HG02588 (cell line): Measurements from ENCODE around the gene ADK.
"Not testable (repeated sequence)": the region's sequence is repeated elsewhere in the genome, so short reads cannot be mapped to it uniquely, and the experiment has no call there.

ENCODE experiments used
- ATAC-seq: cut with Tn5 transposase; IDR thresholded peaks from one replicate; pipeline ENCODE4 v1.9.1; 2021; ENCODE audit warnings: mild to moderate bottlenecking, moderate library complexity; ENCODE audit not compliant: unreplicated experiment

Gene ADK

DNA sequence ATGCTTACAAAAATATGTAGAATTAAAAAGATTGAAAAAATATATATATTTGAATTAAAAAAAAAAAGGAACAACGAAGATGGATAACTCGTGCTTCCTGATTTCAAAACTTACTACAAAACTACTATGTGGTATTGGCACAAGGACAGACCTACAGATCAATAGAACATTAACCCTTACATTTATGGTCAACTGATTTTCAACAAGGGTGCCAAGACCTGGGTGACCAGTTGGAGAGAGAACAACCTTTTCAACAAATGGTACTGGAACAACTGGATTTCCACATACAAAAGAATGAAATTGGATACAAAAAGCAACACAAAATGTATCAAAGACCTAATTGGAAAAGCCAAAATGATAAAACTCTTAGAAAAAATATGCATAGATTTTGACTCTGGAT lies 10.5 kb upstream of the ADK start:
- ATAC-seq, result no peak

DNA sequence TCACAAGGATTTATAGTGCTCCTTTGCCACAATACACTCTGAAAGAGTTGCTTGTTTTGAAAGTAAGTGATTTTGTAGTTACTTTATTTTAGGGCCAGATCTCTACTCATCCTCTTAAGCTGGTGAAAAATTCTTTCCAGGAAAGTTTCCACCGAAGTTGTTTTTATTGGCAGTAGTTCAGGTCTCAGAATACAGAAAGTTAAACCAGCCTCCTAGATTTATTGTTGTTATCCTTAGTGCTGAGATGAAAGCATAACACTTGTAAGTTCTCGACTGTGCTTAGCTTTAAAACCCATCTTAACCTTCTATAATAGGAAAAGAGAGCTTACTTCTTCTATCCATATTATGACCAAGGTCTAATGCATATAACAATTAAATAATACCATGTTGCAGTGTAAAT lies 5.9 kb upstream of the ADK start:
- ATAC-seq, result no peak

- not testable (repeated sequence) for ATAC-seq
Measured at GRCh38 chr10:74146980-74147379, 4.0 kb upstream of the ADK start.

DNA sequence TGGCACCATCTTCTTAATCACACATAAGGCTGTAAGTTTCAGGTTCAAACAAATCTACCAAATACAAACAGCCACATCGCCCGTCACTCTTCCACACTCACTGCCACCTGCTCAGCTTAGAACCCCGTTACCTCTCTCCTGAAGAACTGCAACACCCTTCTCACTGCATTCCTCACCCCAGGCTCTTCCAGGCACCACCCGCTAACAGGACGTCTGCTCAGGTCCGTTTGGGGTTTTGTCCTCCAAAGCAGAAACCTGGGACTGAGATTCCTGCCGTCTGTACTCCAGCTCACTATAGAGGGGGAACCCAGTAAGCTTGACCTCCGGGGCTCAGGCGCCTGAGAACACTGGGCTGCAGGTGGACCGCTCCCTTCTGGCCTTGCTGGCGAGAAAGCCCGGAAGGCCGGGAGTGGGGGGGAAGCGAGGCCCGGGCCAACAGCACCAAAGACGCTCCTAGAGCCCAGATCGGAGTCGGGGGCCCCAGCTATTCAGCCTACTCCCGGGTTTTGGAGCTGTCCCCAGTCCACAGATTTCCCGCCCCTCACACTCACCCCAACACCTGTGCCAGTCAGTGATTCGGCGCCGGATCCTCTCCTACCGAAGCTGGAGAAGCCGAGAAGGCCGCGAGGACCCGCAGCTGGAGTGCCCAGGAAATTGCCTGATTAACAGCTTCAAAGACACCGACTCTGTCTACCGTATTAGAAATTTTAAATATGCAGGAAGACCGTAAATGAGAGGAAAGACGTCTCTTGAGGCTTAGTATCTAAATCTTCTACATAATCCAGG lies 624 bp upstream of the ADK start, which contains the start of gene AP3M1:
Gene AP3M1, minus strand, starts transcription at position 625 of the 786 bp plus-strand sequence. CDS start 12,449 bp downstream, outside the sequence.
- peak; percentile 40 for ATAC-seq

DNA sequence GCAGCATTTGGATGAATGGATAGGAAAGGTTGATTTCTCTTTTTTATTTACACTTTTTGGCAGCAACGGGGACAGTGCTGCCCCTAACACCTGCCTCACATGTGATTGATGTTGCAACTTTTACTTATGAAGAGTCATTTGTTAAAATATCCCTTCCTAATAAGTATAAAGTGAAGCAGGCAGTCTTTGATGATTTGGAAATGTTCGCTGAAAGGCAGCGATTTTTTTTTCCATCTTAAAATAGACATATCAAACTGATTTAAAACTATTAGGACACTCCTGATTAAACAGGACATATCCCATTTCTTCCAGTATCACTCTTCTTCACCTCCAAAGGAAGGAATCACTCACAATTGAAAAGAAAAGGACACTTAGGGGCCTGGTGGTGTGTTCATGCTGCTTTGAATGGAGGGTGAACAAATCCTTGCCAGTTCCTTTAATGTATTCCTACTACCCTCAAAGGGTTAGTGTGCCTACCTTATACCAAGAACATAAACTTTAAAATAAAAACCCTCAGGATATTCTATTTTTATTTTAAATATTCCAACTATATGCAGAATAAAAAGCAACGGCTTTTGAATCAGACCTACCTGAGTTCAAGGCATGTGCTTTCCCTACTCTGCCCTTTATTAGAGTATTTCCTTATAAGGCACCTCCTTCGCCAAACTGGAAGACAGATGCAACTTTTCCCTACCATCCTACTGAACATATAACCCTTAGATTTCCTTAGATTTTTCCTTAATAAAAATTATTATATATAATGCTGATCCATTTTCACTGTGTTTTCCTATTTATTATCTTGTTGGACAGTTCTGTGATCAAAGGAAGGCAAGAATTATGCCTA lies 1.1 kb downstream of the ADK start:
- ATAC-seq, result no peak

DNA sequence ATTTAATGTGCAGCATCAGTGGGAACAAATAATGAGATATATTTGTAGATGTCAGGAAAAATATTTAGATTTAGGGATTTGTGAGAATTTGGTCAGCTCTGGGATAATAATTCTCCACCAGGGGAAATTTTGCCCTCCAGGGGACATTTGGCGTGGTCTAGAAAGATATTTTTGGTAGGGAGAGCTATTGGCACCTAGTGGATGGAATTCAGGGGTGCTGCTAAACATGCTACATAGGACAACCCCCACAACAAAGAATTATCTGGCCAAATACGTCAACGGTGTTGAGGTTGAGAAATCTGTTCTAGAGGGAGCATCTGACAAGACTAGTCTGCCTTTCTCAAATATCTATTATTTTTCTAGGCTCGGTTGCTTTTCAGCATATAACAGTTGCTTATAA lies 2.1 kb downstream of the ADK start:
- ATAC-seq, result no peak

DNA sequence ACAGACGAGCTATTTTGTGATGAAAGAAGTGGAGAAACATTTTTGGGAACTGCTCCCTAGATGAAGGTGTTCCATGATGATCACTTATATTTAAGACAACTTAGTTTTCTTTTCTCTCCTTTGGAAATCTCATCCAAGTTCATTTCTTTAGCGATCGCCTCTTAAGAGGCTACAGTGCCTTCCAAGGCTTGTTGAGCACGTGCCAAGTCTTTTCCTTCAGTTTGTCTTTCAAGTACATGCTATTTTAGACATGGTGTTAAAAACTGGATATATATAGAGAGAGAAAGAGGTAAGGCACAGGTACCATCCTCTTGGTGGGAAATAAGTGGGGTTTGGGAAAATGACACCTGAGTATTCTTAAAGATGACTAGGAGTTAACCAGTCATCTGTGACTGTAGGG lies 2.7 kb downstream of the ADK start:
- ATAC-seq, result no peak

GRCh38 chr10:74156919-74157289 lies 5.9 kb downstream of the ADK start:
- no peak for ATAC-seq

GRCh38 chr10:74160013-74160412 lies 9.0 kb downstream of the ADK start:
- ATAC-seq, result no peak

DNA sequence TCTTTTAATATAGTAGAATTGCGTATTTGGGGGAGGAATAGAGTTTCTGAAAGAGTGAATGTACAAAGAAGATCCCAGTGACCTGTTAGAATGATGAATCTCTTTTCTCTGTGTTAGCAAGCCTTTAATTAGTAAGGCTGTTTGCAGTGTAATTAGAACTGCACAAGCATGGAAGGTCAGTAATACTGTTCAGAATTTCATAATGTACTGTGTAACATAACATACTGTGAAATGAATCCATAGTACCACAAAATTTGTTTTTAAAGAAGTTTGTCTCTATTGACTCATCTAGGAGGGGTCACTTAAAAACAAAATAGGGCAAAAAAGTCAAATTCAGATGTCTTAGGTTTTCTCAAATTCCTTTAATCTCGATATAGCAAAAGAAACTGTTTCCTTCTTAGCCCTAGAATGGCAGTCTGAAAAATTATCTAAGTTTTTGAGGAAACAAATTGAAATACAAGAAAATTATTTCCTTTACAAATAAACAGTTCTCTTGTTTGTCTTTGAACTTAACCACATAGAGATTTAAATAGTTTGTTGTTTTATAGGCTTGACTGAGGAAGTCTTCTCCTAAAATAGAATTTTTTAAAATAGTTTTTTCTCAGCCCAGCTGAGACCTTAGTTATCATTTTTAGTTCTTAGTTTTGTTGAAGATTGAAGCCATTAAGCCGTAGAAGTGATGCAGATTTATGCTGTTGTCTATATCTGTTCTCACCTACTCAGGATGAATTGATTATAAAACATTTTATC lies 12.5 kb downstream of the ADK start:
- no peak for ATAC-seq

- no peak for ATAC-seq
Measured at GRCh38 chr10:74164716-74165529, 13.9 kb downstream of the ADK start.

GRCh38 chr10:74165530-74165901 lies 14.5 kb downstream of the ADK start:
- ATAC-seq, result no peak

DNA sequence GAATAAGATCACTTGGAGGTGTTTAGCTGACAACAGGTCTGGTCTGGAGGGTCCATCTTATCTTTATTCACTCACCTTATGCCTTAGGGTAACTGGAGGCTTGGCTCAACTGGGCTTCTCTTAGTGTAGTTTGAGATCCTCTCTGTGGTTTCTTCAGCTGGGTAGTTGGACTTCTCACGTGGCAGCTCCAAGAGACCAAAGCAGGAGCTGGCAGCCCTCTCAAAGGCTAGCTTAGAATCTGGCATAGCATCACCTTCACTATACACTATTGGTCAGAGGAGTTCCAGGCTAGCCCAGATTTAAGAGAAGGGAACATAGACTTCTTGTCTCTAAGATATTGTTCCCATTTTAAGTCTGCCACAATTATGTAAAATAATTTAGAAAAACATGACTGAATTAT lies 16.4 kb downstream of the ADK start:
- no peak for ATAC-seq

GRCh38 chr10:74171625-74172024 lies 20.6 kb downstream of the ADK start:
- ATAC-seq, result no peak

DNA sequence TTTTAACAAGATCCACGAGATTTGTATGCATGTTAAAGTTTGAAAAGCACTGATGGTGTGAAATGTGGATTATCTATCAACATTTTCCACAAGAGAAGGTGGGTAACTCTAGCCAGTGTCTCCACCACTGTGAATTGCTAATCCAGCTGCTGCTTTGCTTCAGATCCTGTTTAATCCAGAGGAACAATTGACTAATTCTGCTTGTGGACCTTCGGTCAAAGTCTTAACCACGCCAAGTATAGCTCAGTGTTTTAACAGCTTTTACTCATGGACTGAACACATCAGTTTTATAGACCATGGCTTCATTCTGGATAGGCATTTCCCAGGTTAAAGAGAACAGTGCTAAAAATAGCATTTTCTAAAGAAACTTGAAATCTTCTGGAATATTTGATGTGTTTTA lies 23.5 kb downstream of the ADK start:
- no peak for ATAC-seq

GRCh38 chr10:74175510-74176379 lies 24.7 kb downstream of the ADK start:
- no peak for ATAC-seq

- ATAC-seq, result peak; percentile 87
Measured at GRCh38 chr10:74176380-74177139, 25.5 kb downstream of the ADK start.

DNA sequence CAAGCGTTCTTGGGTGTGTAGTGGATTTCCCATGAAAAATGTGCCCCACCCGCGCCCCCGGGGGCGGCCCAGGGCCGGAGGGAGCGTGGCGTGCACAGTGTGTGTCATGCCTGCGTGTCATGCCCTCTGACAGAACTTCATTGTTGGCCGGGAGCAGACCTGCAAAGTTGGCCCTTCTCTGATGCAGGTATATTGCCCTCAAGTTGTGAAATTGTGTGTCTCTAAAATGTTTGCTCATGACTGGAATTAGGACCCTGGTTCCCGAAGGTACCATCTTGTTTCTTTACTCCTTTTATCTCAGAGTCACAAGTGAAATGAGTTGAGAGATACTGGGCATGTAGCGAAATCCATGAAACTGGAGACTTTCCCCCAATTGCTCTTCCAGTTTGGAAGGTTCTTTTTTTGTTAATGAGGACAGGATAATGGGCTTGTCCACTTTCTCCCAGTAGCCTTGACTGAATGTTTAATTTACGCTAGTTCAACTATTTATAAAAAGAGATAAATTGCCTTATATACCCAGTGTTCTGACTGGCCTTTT lies 26.2 kb downstream of the ADK start:
- no peak for ATAC-seq
